Endodermal cell (in vitro differentiated cells): Measurements from ENCODE around the gene LCN2. TPM values are rescaled to one million over a fixed set of nuclear protein-coding genes. Genes with fewer than 3 reads are reported as not detected.

Source experiments
- DNase-seq: peaks from one replicate; pipeline ENCODE4 v3.0.0-alpha.2; 2017
- H3K27ac ChIP-seq: 2 replicates; pipeline ENCODE4 v1.5.1; 2013; ENCODE audit warnings: mild to moderate bottlenecking, low read depth, low read length, moderate library complexity
- H3K27me3 ChIP-seq: 2 replicates; pipeline ENCODE4 v1.6.1; 2013; ENCODE audit warnings: mild to moderate bottlenecking, low read length, moderate library complexity; ENCODE audit not compliant: insufficient read depth, control insufficient read depth, poor library complexity, severe bottlenecking
- H3K36me3 ChIP-seq: 2 replicates; pipeline ENCODE4 v1.7.0; 2013; ENCODE audit warnings: mild to moderate bottlenecking, low read length, moderate library complexity; ENCODE audit not compliant: control insufficient read depth, insufficient read depth
- H3K4me1 ChIP-seq: one replicate; pipeline ENCODE4 v1.7.0; 2013; ENCODE audit warnings: low read length; ENCODE audit not compliant: control insufficient read depth, insufficient read depth
- H3K4me3 ChIP-seq: 2 replicates; pipeline ENCODE4 v1.5.1; 2013; ENCODE audit warnings: mild to moderate bottlenecking, low read length, moderate library complexity
- H3K9ac ChIP-seq: 2 replicates; pipeline ENCODE4 v1.6.1; 2013; ENCODE audit warnings: mild to moderate bottlenecking, low read length, moderate library complexity; ENCODE audit not compliant: poor library complexity, severe bottlenecking; ENCODE audit errors: extremely low read depth
- H3K9me3 ChIP-seq: 2 replicates; pipeline ENCODE4 v1.6.1; 2013; ENCODE audit warnings: mild to moderate bottlenecking, low read length, moderate library complexity; ENCODE audit not compliant: control insufficient read depth
- H3K27ac Mint-ChIP-seq: 2 replicates; pipeline ENCODE4 v1.8.0; 2020; ENCODE audit warnings: mixed read lengths
- H3K27me3 Mint-ChIP-seq: 2 replicates; pipeline ENCODE4 v1.8.0; 2021; ENCODE audit warnings: mild to moderate bottlenecking, mixed read lengths; ENCODE audit not compliant: insufficient read depth
- H3K36me3 Mint-ChIP-seq: 2 replicates; pipeline ENCODE4 v1.8.0; 2020; ENCODE audit warnings: low read depth, mixed read lengths
- H3K4me1 Mint-ChIP-seq: 2 replicates; pipeline ENCODE4 v1.8.0; 2020; ENCODE audit warnings: mixed read lengths
- H3K4me3 Mint-ChIP-seq: 2 replicates; pipeline ENCODE4 v1.8.0; 2020; ENCODE audit warnings: mild to moderate bottlenecking, moderate library complexity, mixed read lengths
- H3K9me3 Mint-ChIP-seq: 2 replicates; pipeline ENCODE4 v1.8.0; 2020; ENCODE audit warnings: mild to moderate bottlenecking, mixed read lengths
- WGBS, 2 experiments: methylation state at CpG; one replicate each; pipeline versions ENCODE4 v1.1.5 to v1.1.7; 2013; ENCODE audit warnings: missing lambda C conversion rate in 2 of 2, mixed read lengths in 1 of 2; ENCODE audit not compliant: insufficient coverage in 1 of 2, insufficient read length in 1 of 2; 5-methylcytosine and 5-hydroxymethylcytosine counted together
- total RNA-seq, 2 donors: library from RNA; stranded (reverse); fragmentation: NEBNext Ultra II Directional in 1 of 2; extraction: Animal tissue kit (Norgen Biotek cat#: 25700) in 1 of 2; gene quantifications; 2 replicates in 1 of 2; 3 replicates in 1 of 2; pipeline ENCODE4 v1.2.1, GENCODE V29; 2021
- TF ChIP-seq, protein P1 (sequence below): fragments of 200-600 bp; sonication (generic); conservative IDR thresholded peaks from 2 replicates; pipeline ENCODE4 v1.5.0; 2021; ENCODE audit warnings: antibody characterized with exemption, mild to moderate bottlenecking

LCN2 gene
- total RNA-seq, 2 donors from 2014 or later: not detected

DNA sequence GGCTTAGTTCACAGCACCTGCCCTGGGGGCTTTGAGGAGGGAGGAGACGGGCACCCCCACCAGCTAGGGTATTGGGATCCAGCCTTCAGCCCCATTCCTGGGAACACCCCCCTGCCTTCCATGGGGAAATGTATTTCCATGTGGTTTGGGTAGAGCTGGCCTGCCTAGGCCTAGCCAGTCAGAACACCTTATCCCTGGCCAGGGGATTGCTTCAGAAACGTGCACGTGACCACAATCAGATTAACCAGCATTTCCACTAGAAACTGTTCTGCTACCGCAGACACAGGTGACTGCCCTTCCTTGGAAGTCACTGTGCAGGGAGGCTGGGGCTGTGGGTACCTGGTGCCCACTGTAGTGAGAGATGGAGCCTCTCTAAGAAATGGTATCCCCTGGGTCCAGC is 24.8 kb downstream of the LCN2 start:
- Histone ChIP-seq H3K36me3 (peaks cover 69% of the 10 kb centered on the region), H3K4me1 (no peaks in the 10 kb centered on the region), H3K9me3 (peaks cover 4% of the 10 kb centered on the region), H3K27me3 (no peaks in the 10 kb centered on the region), H3K4me3 (no peak overlapping the region), H3K9ac (no peak overlapping the region), H3K27ac (no peak overlapping the region)
- H3K27ac Mint-ChIP-seq: no peak overlapping the region
- peaks cover 69% of the 10 kb centered on the region for H3K36me3 Mint-ChIP-seq
- H3K4me1 Mint-ChIP-seq: no peaks in the 10 kb centered on the region
- DNase-seq: no peak
- H3K9me3 Mint-ChIP-seq: peaks cover 3% of the 10 kb centered on the region
- no peak overlapping the region for H3K4me3 Mint-ChIP-seq
- WGBS, 2 experiments: 95 to 100% methylated on average over 2 to 4 of the region's 4 CpGs
- no peaks in the 10 kb centered on the region for H3K27me3 Mint-ChIP-seq
- TF ChIP-seq, protein P1, sequence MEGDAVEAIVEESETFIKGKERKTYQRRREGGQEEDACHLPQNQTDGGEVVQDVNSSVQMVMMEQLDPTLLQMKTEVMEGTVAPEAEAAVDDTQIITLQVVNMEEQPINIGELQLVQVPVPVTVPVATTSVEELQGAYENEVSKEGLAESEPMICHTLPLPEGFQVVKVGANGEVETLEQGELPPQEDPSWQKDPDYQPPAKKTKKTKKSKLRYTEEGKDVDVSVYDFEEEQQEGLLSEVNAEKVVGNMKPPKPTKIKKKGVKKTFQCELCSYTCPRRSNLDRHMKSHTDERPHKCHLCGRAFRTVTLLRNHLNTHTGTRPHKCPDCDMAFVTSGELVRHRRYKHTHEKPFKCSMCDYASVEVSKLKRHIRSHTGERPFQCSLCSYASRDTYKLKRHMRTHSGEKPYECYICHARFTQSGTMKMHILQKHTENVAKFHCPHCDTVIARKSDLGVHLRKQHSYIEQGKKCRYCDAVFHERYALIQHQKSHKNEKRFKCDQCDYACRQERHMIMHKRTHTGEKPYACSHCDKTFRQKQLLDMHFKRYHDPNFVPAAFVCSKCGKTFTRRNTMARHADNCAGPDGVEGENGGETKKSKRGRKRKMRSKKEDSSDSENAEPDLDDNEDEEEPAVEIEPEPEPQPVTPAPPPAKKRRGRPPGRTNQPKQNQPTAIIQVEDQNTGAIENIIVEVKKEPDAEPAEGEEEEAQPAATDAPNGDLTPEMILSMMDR: no peak

DNA sequence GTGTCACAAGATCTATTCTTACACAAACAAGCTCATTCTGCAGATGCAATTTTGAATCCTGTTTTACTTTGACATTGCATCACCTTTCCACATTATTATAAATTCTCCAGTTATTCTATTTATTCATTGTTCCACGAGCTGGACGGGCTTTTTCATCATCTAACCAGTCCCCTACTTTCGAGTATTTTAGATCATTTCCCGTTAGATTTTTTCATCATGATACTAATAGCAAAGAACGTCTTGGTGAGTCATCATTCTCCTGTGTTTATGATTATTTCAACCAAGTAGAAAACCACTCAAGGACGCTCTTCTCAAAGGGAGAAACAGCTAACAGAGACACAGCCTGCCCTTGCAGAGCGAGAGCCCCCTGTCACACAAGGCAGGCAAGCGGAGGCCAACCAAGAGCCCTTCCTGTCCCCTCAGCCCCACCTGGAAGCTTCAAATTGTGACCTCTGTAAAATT is 25.9 kb downstream of the LCN2 start:
- H3K9ac ChIP-seq: no peak overlapping the region
- H3K9me3 ChIP-seq: peaks cover 13% of the 10 kb centered on the region
- TF ChIP-seq, protein P1: no peak
- Mint-ChIP-seq H3K36me3 (peaks cover 69% of the 10 kb centered on the region), H3K4me3 (no peak overlapping the region), H3K27ac (no peak overlapping the region), H3K27me3 (no peaks in the 10 kb centered on the region), H3K9me3 (peaks cover 5% of the 10 kb centered on the region), H3K4me1 (no peaks in the 10 kb centered on the region)
- DNase-seq: no peak
- no peak overlapping the region for H3K4me3 ChIP-seq
- H3K27ac ChIP-seq: no peak overlapping the region
- no peaks in the 10 kb centered on the region for H3K4me1 ChIP-seq
- peaks cover 69% of the 10 kb centered on the region for H3K36me3 ChIP-seq
- WGBS, 2 experiments: 81 to 84% methylated on average over 8 of the region's 8 CpGs
- no peaks in the 10 kb centered on the region for H3K27me3 ChIP-seq

DNA sequence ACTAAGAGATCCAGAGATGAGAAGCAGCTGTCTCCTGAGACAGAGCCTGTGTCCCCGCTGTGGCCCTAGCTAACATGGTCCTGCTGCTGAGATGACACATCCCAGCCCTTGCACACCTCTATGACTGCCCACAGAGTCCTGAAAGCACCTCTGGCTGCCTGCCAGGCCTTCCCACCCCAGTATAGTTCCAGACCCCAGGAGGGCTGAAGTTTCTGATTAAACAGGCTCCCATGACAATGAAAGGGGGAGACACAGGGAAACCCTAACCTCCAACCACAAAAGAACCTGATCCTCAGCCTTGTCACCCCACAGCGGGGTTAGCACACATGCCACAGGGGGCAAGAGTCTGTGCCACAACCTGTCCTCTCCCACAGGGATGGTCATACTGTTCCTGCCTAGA is 26.5 kb downstream of the LCN2 start:
- H3K27ac ChIP-seq: no peak overlapping the region
- H3K4me1 ChIP-seq: no peaks in the 10 kb centered on the region
- no peak overlapping the region for H3K9ac ChIP-seq
- peaks cover 15% of the 10 kb centered on the region for H3K9me3 ChIP-seq
- H3K4me3 Mint-ChIP-seq: no peak overlapping the region
- no peaks in the 10 kb centered on the region for H3K27me3 ChIP-seq
- DNase-seq: no peak
- TF ChIP-seq, protein P1: no peak
- H3K4me1 Mint-ChIP-seq: no peaks in the 10 kb centered on the region
- H3K27ac Mint-ChIP-seq: no peak overlapping the region
- H3K36me3 Mint-ChIP-seq: peaks cover 69% of the 10 kb centered on the region
- H3K4me3 ChIP-seq: no peak overlapping the region
- WGBS, 2 experiments: 89% methylated on average over 2 of the region's 2 CpGs; no CpG with 5 or more reads in 1 of the 2 experiments
- peaks cover 5% of the 10 kb centered on the region for H3K9me3 Mint-ChIP-seq
- peaks cover 71% of the 10 kb centered on the region for H3K36me3 ChIP-seq
- no peaks in the 10 kb centered on the region for H3K27me3 Mint-ChIP-seq
